SJCRH30 (cell line): Measurements from ENCODE around the gene ZNF624. TPM values are rescaled to one million over a fixed set of nuclear protein-coding genes. Genes with fewer than 3 reads are reported as not detected.

Experiments used
- DNase-seq, 2 experiments: peaks; one replicate each; pipeline ENCODE4 v3.0.0-alpha.2; 2015 to 2020
- H3K27ac ChIP-seq: fragments of 250-450 bp; sonication (Bioruptor Pico); 2 replicates; pipeline ENCODE4 v1.5.1; 2020; ENCODE audit warnings: mild to moderate bottlenecking, moderate library complexity
- H3K27me3 ChIP-seq: fragments of 250-450 bp; sonication (Bioruptor Pico); 2 replicates; pipeline ENCODE4 v1.5.1; 2020; ENCODE audit warnings: mild to moderate bottlenecking, moderate library complexity
- H3K36me3 ChIP-seq: fragments of 250-450 bp; sonication (Bioruptor Pico); 2 replicates; pipeline ENCODE4 v1.5.1; 2020; ENCODE audit warnings: mild to moderate bottlenecking, moderate library complexity
- H3K4me1 ChIP-seq: fragments of 250-450 bp; sonication (Bioruptor Pico); 2 replicates; pipeline ENCODE4 v1.5.1; 2020; ENCODE audit warnings: mild to moderate bottlenecking, moderate library complexity
- H3K4me3 ChIP-seq: fragments of 250-450 bp; sonication (Bioruptor Pico); 2 replicates; pipeline ENCODE4 v1.5.1; 2020; ENCODE audit warnings: mild to moderate bottlenecking, moderate library complexity
- H3K9me3 ChIP-seq: fragments of 250-450 bp; sonication (Bioruptor Pico); replicated peaks from 2 replicates; pipeline ENCODE4 v1.5.1; 2020; ENCODE audit warnings: mild to moderate bottlenecking, moderate library complexity
- total RNA-seq: library from RNA; depleted of rRNA; stranded (reverse); fragments of >200 nt; shearing (Covaris generic); gene quantifications from 2 replicates; pipeline ENCODE4 v1.2.3, GENCODE V29; 2014

The ZNF624 gene
- total RNA-seq, 1 experiment from 2014 or later, result 21.0 TPM

DNA sequence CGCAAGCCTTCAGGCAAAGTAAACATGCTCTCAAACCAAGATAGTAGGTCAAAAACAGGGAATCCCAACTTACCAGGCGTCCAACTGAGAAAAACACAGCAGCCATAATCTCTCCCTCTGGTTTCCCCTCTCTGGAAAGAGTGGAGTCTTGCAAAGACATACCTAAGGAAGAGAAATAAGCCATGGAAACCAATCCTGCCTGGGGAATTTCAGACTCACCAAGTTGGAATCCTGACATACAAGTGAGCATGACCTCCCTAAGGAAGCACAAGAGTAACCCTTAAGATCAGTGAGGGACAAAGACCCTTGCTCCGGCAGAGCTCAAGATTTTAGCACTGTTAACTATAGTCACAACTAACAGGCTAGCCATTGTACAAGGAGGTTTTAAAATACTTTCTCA lies 4.1 kb downstream of the ZNF624 start:
- no peak for DNase-seq
- Histone ChIP-seq H3K36me3 (peaks cover 21% of the 10 kb centered on the region), H3K27ac (no peak overlapping the region), H3K9me3 (0 out of 2 replicates have a peak, but pooled peaks cover 3% of the 10 kb centered on the region), H3K4me1 (0 out of 2 replicates have a peak, but pooled peaks cover 6% of the 10 kb centered on the region), H3K4me3 (no peak overlapping the region), H3K27me3 (no peaks in the 10 kb centered on the region)

DNA sequence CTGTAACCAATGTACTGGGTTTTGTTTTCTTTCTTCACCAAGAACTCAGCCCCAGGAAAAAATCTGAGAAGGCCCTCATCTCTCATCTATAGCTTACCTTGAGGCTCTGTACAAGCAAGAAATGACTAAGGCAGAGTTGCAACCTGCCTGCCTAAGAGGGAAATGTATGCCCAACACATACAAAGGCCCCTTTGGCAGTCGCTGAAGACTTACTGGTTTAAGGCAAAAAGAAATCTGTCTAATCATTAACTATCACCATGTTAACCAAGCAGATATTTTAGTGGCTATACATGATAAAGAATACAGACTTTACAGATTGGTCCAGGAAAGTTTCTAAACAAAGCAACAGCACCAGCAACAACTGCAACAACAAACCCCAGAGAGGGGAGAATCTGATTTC lies 14.2 kb downstream of the ZNF624 start:
- H3K27ac ChIP-seq, result no peak overlapping the region
- no peak overlapping the region for H3K4me3 ChIP-seq
- no peak for DNase-seq
- H3K27me3 ChIP-seq, result no peaks in the 10 kb centered on the region
- H3K9me3 ChIP-seq, result peaks cover 46% of the 10 kb centered on the region
- H3K4me1 ChIP-seq, result no peaks in the 10 kb centered on the region
- H3K36me3 ChIP-seq, result peaks cover 26% of the 10 kb centered on the region

DNA sequence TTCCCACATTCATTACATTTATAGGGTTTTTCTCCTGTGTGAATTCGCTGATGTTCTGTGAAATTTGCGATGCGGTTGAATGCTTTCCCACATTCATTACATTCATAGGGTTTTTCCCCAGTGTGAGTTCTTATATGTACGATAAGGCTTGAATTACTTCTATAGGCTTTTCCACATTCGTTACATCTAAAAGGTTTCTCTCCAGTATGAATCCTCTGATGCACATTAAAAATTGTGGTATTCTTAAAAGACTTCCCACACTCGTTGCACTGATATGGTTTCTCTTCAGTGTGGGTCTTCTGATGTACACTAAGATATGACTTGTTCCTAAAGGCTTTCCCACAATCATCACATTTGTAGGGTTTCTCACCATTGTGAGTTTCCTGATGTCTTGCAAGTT lies 30.4 kb downstream of the ZNF624 start:
- Histone ChIP-seq H3K4me3 (no peak overlapping the region), H3K36me3 (peaks cover 52% of the 10 kb centered on the region), H3K4me1 (no peaks in the 10 kb centered on the region), H3K27ac (no peak overlapping the region), H3K27me3 (no peaks in the 10 kb centered on the region), H3K9me3 (peaks cover 91% of the 10 kb centered on the region)
- peak in 1 of 2 experiments; percentile 30 for DNase-seq

DNA sequence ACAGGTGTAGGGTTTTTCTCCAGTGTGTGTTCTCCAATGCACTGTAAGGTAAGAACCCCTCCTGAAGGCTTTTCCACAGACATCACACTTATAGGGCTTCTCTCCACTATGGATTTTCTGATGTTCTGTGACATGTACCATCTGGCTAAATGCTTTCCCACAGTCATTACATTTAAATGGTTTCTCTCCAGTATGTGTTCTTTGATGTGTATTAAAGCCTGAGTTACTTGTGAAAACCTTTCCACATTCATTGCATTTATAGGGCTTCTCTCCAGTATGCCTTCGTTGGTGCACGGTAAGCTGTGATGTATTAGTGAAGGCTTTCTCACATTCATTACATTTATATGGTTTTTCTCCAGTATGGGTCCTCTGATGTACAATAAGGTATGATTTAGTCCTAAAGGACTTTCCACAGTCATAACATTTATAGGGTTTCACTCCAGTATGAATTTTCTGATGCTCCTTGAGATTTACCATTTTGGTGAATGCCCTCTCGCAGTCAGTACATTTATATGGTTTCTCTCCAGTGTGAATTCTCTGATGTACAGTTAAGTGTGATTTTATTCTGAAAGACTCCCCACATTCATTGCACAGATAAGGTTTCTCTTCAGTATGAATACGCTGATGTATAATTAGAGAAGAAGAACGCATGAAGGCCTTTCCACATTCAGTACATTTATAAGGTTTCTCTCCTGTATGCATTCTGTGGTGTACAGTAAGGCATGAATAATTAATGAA lies 30.9 kb downstream of the ZNF624 start:
- Histone ChIP-seq H3K27me3 (no peaks in the 10 kb centered on the region), H3K4me3 (no peak overlapping the region), H3K4me1 (no peaks in the 10 kb centered on the region), H3K27ac (no peak overlapping the region), H3K9me3 (peaks cover 89% of the 10 kb centered on the region), H3K36me3 (peaks cover 50% of the 10 kb centered on the region)
- DNase-seq, result peak in 1 of 2 experiments; percentile 20

DNA sequence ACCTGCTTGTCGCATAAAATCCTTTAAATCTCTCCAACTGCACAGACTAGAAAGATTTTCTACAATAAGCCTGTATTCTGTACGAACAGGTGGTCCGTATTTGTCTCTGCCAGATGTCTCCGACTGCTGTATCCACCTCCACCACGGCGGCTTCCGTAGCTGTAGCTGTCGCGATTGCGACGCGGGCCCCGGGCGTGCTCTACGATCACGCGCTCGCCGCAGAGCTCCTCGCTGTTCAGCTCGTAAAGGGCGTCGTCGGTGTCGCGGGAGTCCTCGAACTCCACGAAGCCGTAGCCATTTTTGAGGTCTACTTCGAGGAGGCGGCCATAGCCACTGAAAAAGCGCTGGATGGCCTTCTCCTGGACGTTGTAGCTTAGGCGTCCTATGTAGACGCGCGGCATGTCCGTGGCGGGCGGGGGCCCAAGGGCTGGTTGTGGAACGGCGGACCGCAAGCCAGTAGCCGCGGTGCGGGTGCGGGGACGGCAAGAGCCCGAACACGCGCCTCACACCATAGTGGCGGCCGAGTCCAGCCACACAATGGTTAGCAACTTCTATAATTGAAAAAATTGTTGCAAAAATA lies 36.1 kb downstream of the ZNF624 start:
- no peak overlapping the region for H3K27ac ChIP-seq
- H3K27me3 ChIP-seq, result no peaks in the 10 kb centered on the region
- H3K4me1 ChIP-seq, result no peaks in the 10 kb centered on the region
- H3K9me3 ChIP-seq, result peaks cover 60% of the 10 kb centered on the region
- no peak overlapping the region for H3K4me3 ChIP-seq
- no peak for DNase-seq
- H3K36me3 ChIP-seq, result peaks cover 8% of the 10 kb centered on the region

DNA sequence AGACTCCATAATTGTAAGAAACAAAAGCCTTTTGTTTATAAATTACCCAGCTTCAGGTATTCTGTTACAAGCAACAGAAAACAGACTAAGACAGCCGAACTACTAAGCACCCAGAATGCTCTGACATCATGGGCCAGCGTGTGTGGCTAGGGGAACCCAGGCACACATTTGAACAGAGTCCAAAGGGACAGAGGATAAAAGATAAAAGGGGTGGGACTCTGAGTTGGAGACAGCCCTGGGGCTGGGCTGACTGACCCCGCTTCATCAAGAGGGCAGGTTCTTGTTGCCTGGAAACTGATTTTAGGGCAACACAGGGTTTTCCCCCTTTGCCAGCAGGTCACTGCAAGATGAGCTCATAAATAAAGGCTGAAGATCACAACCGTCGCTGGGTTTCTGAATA lies 54.1 kb downstream of the ZNF624 start:
- no peaks in the 10 kb centered on the region; the same call in 1 of the 2 replicates for H3K9me3 ChIP-seq
- no peak for DNase-seq
- H3K4me1 ChIP-seq, result no peaks in the 10 kb centered on the region
- H3K36me3 ChIP-seq, result no peaks in the 10 kb centered on the region
- no peak overlapping the region for H3K4me3 ChIP-seq
- H3K27me3 ChIP-seq, result no peaks in the 10 kb centered on the region
- no peak overlapping the region for H3K27ac ChIP-seq

DNA sequence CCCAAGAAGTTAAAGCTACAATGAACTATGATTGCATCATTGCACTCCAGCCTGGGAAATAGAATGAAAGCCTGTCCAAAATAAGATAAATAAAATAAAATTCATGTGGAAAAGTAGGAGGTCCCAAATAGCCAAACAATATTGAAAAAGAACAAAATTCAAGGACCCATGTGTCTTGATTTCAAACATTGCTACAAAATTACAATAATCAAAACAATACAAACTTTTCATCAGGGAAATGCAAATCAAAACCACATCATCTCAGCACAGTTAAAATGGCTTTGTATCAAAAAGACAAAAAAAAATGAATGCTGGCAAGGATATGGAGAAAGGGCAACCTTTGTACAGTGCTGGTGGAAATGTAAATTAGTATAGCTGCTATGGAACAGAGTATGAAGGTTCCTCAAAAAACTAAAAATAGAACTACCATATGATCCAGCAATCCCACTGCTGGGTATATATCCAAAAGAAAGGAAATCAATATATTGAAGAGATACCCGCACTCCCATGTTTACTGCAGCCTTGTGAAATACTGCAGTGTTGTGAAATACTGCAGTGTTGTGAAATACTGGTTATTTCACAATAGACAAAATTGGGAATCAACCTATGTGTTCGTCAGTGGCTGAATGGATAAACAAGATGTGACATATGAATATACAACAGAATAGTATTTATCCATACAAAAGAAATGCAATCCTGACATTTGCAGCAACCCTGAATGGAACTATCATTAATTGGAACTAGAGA lies 60.1 kb downstream of the ZNF624 start:
- Histone ChIP-seq H3K27ac (no peak overlapping the region), H3K4me3 (no peak overlapping the region), H3K36me3 (no peaks in the 10 kb centered on the region), H3K27me3 (no peaks in the 10 kb centered on the region), H3K9me3 (peaks cover 5% of the 10 kb centered on the region; the same call in 1 of the 2 replicates), H3K4me1 (no peaks in the 10 kb centered on the region)
- DNase-seq, result no peak

DNA sequence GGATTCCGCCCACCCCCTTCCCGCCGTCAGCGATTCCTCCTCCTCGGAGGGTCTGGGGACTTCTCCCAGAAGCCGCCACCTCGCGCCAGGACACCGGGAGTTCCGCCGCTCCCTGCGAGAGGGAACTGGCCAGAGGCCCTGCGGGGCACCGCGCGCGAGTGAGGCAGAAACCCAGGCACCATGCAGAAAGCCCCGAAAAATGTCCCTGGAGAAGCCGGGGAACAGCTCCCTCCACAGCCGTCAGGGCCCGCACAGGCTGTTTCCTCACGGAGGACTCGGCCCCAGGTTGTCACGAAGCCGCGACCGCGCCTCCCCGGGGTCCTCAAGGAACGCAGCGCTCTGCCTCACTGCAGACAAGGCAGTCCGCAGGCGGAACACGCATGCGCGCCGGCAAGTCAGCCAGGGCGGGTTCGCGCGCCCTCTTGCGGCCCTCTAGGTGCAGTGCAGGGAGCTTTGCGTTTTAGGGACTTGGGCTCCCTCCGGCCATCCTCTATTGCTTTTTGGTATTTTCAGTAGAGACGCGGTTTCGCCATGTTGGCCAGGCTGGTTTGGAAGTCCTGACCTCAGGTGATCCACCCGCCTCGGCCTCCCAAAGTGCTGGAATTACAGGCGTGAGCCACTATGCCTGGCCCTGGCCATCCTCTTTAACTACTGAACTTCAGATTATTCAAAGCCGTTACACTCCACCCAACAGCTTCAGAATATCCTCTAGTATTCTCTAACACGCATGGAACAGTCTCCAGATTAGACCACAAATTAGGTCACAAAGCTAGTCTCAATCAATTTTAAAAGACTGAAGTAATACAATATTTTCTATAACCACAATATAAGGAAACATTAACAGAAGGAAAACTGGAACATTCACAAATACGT lies 64.3 kb downstream of the ZNF624 start:
- Histone ChIP-seq H3K9me3 (peaks cover 5% of the 10 kb centered on the region; the same call in 1 of the 2 replicates), H3K27ac (no peak overlapping the region), H3K36me3 (no peaks in the 10 kb centered on the region), H3K4me3 (peak overlapping the region; percentile 59), H3K4me1 (no peaks in the 10 kb centered on the region), H3K27me3 (no peaks in the 10 kb centered on the region; the same call in 1 of the 2 replicates)
- peak; percentile 98 to 100 for DNase-seq

DNA sequence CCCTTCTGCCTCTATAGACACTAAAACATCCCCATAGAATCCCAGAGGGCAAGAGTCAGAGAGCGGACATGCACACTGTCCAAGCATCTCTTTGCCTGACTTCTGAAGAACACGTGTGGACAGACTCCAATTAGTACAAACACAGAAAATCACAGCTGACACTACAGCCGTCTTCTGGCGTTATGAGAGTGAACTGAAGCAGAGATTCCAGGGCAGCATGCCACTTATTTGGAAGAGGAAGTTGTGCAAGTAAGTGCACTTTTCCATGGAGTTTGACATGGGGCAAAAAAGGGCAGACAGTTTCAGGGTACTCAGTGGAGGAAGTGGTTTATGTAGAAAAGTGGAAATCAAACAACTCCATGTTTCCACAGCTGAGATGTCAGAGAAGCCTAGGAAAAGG lies 67.9 kb downstream of the ZNF624 start:
- no peaks in the 10 kb centered on the region; the same call in 1 of the 2 replicates for H3K27me3 ChIP-seq
- no peak for DNase-seq
- no peak overlapping the region for H3K4me3 ChIP-seq
- H3K27ac ChIP-seq, result no peak overlapping the region
- peaks cover 5% of the 10 kb centered on the region; the same call in 1 of the 2 replicates for H3K9me3 ChIP-seq
- H3K36me3 ChIP-seq, result no peaks in the 10 kb centered on the region
- no peaks in the 10 kb centered on the region for H3K4me1 ChIP-seq

DNA sequence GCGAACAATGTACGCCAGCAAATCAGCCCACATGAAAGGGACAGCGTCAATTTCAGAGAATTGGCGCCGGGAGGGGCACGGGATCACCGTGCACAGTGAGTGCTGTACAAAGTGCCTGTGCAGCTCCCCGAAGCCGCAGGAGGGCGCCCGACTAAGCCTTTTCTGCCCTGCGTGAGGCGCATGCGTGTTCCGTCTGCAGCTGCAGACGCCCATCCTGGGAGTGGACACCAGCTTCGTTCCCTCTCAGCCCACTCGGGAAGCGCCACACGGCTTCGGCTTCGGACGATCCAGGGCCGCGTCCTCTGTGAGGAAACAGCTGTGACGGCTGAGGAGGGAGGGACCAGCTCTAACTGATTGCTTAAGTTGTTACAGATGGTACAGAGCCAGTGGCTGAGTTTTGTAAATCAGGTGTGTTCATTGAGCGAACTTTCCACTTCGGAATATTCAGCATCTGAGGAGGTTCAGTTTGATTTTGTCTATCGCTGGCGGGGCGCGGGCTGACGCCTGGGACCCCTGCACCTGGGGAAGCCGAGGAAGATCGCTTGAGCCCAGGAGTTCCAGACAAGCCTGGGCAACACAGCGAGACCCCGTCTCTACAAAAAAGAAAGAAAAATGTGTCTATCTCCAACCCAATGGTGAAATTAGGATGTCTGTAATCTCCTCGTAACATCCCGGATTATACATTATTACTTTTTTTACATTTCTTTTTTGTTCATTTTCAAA lies 69.2 kb downstream of the ZNF624 start:
- H3K27ac ChIP-seq, result no peak overlapping the region
- peaks cover 6% of the 10 kb centered on the region; the same call in 1 of the 2 replicates for H3K9me3 ChIP-seq

DNA sequence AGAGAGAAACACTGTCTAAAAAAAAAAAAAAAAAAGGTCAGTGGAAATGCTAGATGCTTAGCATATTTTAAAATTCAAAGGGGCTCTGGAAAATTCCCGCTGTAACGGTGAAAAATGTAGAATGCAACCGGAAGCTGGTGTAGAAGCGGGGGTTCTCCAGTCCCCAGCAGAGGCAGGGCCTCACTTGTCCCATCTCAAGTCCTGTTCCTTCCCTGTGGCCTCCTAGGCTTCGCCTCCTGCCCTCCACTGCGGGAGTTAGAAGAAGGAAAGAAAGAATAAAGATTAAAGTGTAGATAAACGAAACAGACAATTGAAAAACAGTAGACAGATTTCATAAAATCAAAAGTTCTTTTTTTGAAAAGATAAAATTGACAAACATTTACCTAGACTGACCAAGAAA lies 69.9 kb downstream of the ZNF624 start:
- no peaks in the 10 kb centered on the region for H3K4me1 ChIP-seq
- no peak overlapping the region for H3K27ac ChIP-seq
- no peak for DNase-seq
- H3K9me3 ChIP-seq, result peaks cover 10% of the 10 kb centered on the region; the same call in 1 of the 2 replicates
- no peak overlapping the region; the same call in 1 of the 2 replicates for H3K4me3 ChIP-seq
- H3K36me3 ChIP-seq, result no peaks in the 10 kb centered on the region
- no peaks in the 10 kb centered on the region; the same call in 1 of the 2 replicates for H3K27me3 ChIP-seq

More for the DNA sequence above, 69.2 kb downstream of the ZNF624 start:
- H3K36me3 ChIP-seq, result no peaks in the 10 kb centered on the region
- peak; percentile 99 to 100 for DNase-seq
- H3K4me3 ChIP-seq, result peak overlapping the region; percentile 28
- no peaks in the 10 kb centered on the region for H3K4me1 ChIP-seq
- H3K27me3 ChIP-seq, result no peaks in the 10 kb centered on the region; the same call in 1 of the 2 replicates

DNA sequence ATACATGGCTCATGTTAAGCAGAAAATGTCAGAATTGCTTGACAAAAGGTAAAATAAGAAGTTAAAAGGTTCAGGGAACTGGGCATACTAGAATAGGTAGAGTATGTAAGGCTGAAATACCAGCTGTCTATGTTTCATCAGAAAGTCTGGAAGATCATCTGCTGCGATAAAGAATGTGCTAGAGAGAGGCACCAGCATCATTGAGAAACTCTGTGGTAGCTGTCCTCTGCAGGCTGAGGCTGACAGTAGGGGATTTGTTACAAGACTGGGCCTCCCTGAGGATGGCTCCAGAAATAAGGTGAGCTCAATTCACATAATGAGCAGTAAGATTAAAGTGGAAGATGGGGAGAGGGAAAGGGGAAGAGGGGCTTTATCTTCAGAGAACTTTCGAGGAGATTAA lies 80.2 kb downstream of the ZNF624 start:
- Histone ChIP-seq H3K4me1 (no peaks in the 10 kb centered on the region), H3K4me3 (no peak overlapping the region), H3K9me3 (peaks cover 5% of the 10 kb centered on the region; the same call in 1 of the 2 replicates), H3K36me3 (no peaks in the 10 kb centered on the region), H3K27ac (no peak overlapping the region), H3K27me3 (peaks cover 3% of the 10 kb centered on the region)
- DNase-seq, result no peak
